Myocyte (in vitro differentiated cells): ENCODE measurements around the gene FRMD5. TPM values are rescaled to one million over a fixed set of nuclear protein-coding genes. Genes with fewer than 3 reads are reported as not detected.
A peak's percentile ranks its signal among the peaks of the same experiment; 100 is the strongest.

ENCODE experiments used
- DNase-seq: peaks from one replicate; pipeline ENCODE4 v3.0.0-alpha.2; 2012; ENCODE audit warnings: low read depth
- total RNA-seq: library from RNA; depleted of rRNA; stranded (reverse); fragments of >200 nt; gene quantifications from 2 replicates; pipeline ENCODE4 v1.2.3, GENCODE V29; 2014

Gene FRMD5
- total RNA-seq, 1 donor from 2014 or later = 2.2 TPM

GRCh38 chr15:44163370-44163769 is 31.7 kb downstream of the FRMD5 start:
- no peak for DNase-seq

- no peak for DNase-seq
Observed at GRCh38 chr15:44160796-44161195, 34.3 kb downstream of the FRMD5 start.

GRCh38 chr15:44159492-44159891 is 35.6 kb downstream of the FRMD5 start:
- no peak for DNase-seq

GRCh38 chr15:44158111-44158510 is 37.0 kb downstream of the FRMD5 start:
- DNase-seq = no peak

DNA sequence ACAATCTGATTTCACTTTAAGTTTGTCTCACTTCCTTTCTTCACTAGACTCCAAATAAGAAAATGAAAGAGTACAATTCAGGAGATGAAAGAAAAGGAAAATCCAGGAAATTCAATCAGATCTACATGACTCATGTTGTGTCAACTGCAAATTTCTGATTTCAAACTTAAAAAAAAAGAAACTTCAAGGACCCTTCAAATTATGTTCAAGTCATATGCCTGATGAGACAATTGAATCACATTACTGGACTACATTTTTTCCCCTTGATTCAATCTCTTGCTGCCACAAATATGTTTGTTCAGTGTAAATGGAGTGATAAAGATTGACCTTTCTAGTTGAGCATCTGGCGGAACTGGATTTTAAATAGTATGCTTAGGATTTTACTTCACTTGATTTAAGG is 37.4 kb downstream of the FRMD5 start:
- DNase-seq = peak; percentile 70

DNA sequence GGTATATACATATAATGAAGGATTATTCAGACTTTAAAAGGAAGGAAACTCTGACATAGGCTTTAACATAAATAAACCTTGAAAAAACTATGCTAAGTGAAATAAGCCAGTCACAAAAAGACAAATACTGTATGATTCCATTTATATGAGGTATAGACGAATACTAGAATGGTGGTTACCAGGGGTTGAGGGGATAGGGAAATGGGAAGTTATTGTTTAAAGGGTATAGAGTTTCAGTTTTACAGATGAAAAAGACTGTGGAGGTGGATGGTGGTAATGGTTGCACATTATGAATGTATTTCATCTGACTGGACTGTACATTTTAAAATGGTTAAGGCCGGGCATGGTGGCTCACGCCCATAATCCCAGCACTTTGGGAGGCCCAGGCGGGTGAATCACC is 41.7 kb downstream of the FRMD5 start:
- DNase-seq = no peak

GRCh38 chr15:44149224-44149623 is 45.8 kb downstream of the FRMD5 start:
- no peak for DNase-seq

- DNase-seq = no peak
Observed at GRCh38 chr15:44148580-44148979, 46.5 kb downstream of the FRMD5 start.

DNA sequence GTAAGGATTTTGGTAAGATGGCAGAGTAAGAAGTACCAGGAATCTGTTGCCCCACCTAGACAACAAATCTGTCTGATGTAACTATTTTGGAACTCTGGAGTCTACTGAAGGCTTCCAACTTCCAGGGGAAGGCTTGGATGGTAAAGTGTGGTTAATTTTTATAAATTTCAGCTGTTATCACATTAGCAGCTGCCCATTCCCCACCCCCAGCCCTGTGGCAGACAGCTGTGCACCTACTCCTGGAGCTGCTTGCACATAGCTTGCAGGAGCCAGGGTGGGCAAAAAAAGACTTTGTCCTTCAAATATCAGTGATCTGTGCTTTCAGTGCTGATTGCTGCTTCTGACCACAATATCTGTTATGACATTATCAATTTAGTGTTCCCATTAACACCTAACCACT is 47.4 kb downstream of the FRMD5 start:
- DNase-seq = peak; percentile 66

DNA sequence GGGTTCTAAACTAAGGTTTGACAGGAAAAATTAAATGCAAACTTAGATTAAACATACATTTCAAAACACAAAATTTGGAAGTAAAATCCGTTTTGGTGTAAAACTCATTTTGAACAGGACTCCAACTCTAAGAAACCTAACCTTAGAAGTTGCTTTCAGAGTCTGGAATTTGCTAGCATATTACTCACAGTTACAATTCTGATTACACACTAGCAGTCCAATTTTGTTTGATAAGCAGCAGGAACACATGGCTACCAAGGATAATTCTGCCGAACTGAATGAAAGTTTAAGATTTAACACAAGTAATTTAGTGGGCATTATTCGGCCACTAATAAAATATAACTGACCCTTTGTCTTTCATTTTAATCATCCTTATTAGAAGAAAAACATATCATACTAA is 49.6 kb downstream of the FRMD5 start:
- DNase-seq = no peak

DNA sequence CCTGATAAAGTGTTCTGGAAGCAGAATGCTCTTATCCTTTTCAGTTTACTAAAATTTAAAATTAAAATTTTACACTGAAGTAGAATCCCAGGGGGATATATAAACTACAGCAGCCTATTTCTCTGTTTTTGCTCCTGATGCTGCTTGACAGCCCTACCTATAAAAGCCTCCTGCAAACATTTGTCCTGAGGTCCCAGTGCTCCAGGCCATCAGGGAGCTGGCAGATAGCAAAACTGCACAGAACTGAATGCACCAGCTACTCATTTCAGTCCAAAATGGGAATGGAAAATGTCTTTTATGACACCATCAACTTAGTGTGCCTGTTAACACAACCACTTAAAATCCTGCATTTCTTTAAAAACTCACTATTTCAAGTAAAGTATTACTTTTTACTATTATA is 50.1 kb downstream of the FRMD5 start:
- DNase-seq = no peak

GRCh38 chr15:44144184-44144583 is 50.9 kb downstream of the FRMD5 start:
- DNase-seq = no peak

DNA sequence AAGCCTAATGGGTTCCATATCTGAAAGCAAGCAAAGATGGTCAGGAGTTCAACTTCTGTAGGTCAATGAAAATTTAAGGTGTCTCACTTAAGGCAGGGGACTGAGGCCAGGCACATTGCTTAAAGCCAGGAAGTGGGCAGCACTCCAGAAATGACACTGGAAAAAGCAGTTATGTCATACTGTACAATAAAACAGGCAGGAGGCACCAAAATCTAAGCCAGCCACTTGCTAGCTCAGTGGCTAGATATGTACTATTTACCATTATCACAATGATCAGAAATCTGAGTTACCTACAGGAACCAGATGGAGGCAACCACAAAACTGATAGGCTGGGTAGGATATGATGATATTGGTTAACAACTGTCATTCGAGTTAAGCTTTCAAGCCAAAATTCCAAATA is 57.3 kb downstream of the FRMD5 start:
- no peak for DNase-seq

GRCh38 chr15:44136991-44137477 is 58.0 kb downstream of the FRMD5 start:
- no peak for DNase-seq

- DNase-seq = no peak
Observed at GRCh38 chr15:44132057-44132456, 63.0 kb downstream of the FRMD5 start.

GRCh38 chr15:44130778-44131177 is 64.3 kb downstream of the FRMD5 start:
- peak; percentile 24 for DNase-seq

- DNase-seq = no peak
Observed at GRCh38 chr15:44129911-44130310, 65.2 kb downstream of the FRMD5 start.

DNA sequence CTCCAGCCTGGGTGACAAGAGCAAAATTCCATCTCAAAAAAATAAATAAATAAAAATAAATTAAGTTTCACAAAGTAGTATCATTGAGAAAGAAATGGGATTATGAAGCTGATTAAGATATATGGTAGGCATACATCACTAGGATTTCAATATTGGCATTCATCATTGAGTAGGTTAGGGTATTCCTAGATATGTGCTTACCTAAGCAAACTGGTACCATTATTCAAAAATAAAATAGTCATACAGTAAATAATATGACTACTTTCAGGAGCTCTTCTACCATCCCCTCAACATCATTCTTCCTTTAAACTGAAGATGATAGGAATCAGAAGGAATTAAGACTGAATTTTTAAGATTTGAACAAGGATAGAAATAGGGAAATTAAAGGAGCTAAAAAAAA is 66.6 kb downstream of the FRMD5 start:
- DNase-seq = no peak

GRCh38 chr15:44125879-44126278 is 69.2 kb downstream of the FRMD5 start:
- no peak for DNase-seq

GRCh38 chr15:44102675-44103254 is 92.3 kb downstream of the FRMD5 start:
- peak; percentile 99 for DNase-seq

DNA sequence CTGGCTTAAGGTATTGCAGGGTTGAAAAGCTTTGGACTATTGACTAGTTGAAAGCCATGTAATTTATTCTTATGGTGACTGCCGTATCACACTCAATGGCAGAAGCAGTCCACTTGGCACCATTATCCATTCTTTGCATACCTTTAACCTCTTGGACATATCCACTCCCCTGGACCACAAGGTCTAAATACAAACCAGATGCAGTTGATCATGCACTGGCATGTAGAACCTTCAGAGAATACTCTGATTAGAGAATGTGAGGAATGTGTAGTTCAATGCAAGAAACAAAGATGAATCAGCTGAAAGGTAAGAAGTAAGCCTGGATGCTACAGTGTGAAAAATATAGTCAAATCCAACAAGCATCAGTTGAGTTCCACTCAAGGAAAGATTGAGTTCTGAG is 93.1 kb downstream of the FRMD5 start:
- DNase-seq = peak; percentile 69

DNA sequence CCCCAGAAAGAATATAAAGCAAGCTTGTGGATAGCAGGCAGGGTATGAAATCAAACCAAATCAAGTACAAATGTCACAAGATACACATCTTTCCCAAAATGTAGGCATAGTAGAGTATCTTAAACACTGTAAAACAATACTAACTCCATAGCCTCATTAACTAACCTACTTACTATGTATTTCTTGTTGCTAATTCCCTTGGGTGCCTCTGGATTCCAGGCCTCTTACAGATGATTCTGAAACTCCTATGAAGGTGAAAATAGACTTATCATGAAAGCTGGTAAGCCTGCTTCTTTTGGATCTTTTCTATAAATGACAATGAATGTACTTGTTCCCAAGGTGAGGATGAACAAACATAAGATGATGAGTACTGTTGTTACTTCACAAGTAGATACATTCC is 93.8 kb downstream of the FRMD5 start:
- peak; percentile 38 for DNase-seq

DNA sequence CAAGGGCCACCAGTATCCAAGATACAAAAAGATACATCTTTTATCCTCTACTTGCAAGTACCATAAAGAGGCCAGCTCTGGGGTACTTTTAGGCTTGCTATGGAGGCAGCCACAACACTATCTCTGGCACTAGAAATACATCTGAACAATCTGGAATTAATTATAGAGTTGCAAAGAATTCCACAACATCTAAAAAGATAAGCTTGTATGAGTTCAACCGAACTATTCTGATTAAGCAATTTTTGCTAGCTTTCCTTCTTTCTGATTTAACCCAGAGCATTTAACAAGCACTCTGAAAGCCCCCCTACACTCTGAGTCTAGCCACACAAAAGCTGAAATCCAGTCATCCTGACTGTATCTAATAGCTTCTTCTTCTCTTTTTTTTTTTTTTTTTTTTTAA is 95.4 kb downstream of the FRMD5 start:
- DNase-seq = no peak

GRCh38 chr15:44097552-44097951 is 97.5 kb downstream of the FRMD5 start:
- DNase-seq = no peak
